Left lung (tissue), 10 donors: Measurements from ENCODE around the gene RHO. TPM values are rescaled to one million over a fixed set of nuclear protein-coding genes. Genes with fewer than 3 reads are reported as not detected.
"Not testable (repeated sequence)": the region's sequence is repeated elsewhere in the genome, so short reads cannot be mapped to it uniquely, and the experiment has no call there.

Source experiments
- ATAC-seq: fragments of 200-7000 bp; cut with Tn5 transposase; one replicate; pipeline ENCODE4 v1.9.1; 2020; ENCODE audit warnings: moderate library complexity
- DNase-seq, 4 donors: peaks; one replicate each; pipeline ENCODE4 v3.0.0-alpha.2; 2013 to 2020
- H3K27ac ChIP-seq, 2 donors: fragments of 200-600 bp; sonication (generic) in 1 of 2; one replicate each; pipeline versions ENCODE4 v1.5.0 to v1.8.0; 2020 to 2021
- H3K27me3 ChIP-seq, 2 donors: fragments of 200-600 bp; sonication (generic) in 1 of 2; one replicate each; pipeline versions ENCODE4 v1.5.0 to v1.8.0; 2020 to 2021
- H3K36me3 ChIP-seq, 2 donors: fragments of 200-600 bp; sonication (generic) in 1 of 2; one replicate each; pipeline versions ENCODE4 v1.5.0 to v1.8.0; 2020 to 2021
- H3K4me1 ChIP-seq, 2 donors: fragments of 200-600 bp; one replicate each; pipeline ENCODE4 v1.8.0; 2021
- H3K4me3 ChIP-seq, 2 donors: fragments of 200-600 bp; sonication (generic) in 1 of 2; one replicate each; pipeline versions ENCODE4 v1.5.0 to v1.8.0; 2020 to 2021; ENCODE audit warnings: mild to moderate bottlenecking in 1 of 2
- H3K9me3 ChIP-seq, 2 donors: fragments of 200-600 bp; sonication (generic) in 1 of 2; one replicate each; pipeline versions ENCODE4 v1.5.0 to v1.8.0; 2020 to 2021
- intact Hi-C, 2 donors: fragments of 100-400 bp; cut with DNase I; formaldehyde crosslinking; loops; one replicate each; pipeline versions ENCODE4 v1.11.2 to v1.14.2; 2022
- polyA plus RNA-seq, 6 donors: library from polyadenylated mRNA; unstranded; fragments of 120-200 nt; gene quantifications; one replicate each; pipeline ENCODE4 v1.2.1, GENCODE V29; 2013; ENCODE audit not compliant: insufficient read length in 6 of 6
- total RNA-seq, 2 donors: library from RNA; stranded (reverse); fragmentation: NEBNext Ultra II Directional; extraction: Animal tissue kit (Norgen Biotek cat#: 25700); gene quantifications; one replicate each; pipeline ENCODE4 v1.2.1, GENCODE V29; 2021
- TF ChIP-seq, protein P1 (sequence below), 2 donors: fragments of 200-600 bp; sonication (generic) in 1 of 2; IDR thresholded peaks; one replicate each; pipeline versions ENCODE4 v1.5.0 to v1.8.0; 2021; ENCODE audit warnings: antibody characterized with exemption in 2 of 2
- donor health status: DM: no; HTN: yes; CAD: no.
- donor health status: DM: no; HTN: no; CAD: no.

The RHO gene
- total and polyA plus RNA-seq, 8 donors, result 0.08 to 0.17 (median 0.09) TPM; not detected in 2

- Histone ChIP-seq H3K9me3 (no peaks in the 10 kb centered on the region), H3K27me3 (no peaks in the 10 kb centered on the region), H3K4me1 (no peaks in the 10 kb centered on the region), H3K36me3 (peaks cover 0 to 66% of the 10 kb centered on the region in 2 donors), H3K27ac (no peak overlapping the region), H3K4me3 (no peak overlapping the region)
- DNase-seq (no peak), ATAC-seq (no peak)
- intact Hi-C loops, result no loop called here
- TF ChIP-seq, protein P1, sequence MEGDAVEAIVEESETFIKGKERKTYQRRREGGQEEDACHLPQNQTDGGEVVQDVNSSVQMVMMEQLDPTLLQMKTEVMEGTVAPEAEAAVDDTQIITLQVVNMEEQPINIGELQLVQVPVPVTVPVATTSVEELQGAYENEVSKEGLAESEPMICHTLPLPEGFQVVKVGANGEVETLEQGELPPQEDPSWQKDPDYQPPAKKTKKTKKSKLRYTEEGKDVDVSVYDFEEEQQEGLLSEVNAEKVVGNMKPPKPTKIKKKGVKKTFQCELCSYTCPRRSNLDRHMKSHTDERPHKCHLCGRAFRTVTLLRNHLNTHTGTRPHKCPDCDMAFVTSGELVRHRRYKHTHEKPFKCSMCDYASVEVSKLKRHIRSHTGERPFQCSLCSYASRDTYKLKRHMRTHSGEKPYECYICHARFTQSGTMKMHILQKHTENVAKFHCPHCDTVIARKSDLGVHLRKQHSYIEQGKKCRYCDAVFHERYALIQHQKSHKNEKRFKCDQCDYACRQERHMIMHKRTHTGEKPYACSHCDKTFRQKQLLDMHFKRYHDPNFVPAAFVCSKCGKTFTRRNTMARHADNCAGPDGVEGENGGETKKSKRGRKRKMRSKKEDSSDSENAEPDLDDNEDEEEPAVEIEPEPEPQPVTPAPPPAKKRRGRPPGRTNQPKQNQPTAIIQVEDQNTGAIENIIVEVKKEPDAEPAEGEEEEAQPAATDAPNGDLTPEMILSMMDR (IDR thresholded peaks at IDR 0.05), result no peak
Measured at GRCh38 chr3:129513705-129514104, 14.7 kb upstream of the RHO start.

DNA sequence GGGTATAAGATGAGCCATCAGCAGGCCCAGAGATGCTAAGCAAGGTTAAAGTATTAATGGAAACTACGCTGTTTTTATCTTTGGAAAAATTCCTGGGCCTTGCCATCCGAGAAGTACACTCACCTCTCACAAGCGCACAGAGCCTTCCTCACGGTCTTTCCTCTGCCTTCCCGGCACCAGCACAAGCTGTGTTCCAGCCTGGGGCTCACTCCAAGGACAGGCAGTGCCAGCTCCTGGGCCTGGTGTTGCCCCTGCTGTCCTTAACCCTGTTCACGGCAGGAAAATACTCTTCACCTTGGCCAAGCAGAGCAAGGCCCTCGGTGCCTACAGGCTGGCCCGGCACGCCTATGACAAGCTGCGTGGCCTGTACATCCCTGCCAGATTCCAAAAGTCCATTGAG lies 14.3 kb upstream of the RHO start:
- peaks cover 0 to 68% of the 10 kb centered on the region in 2 donors for H3K36me3 ChIP-seq
- H3K9me3 ChIP-seq, result no peaks in the 10 kb centered on the region
- H3K27me3 ChIP-seq, result no peaks in the 10 kb centered on the region
- intact Hi-C loops, result no loop called here
- no peak for ATAC-seq
- no peak overlapping the region for H3K4me3 ChIP-seq
- DNase-seq, result no peak
- no peak overlapping the region for H3K27ac ChIP-seq
- H3K4me1 ChIP-seq, result no peaks in the 10 kb centered on the region
- TF ChIP-seq, protein P1 (IDR thresholded peaks at IDR 0.05), result no peak

DNA sequence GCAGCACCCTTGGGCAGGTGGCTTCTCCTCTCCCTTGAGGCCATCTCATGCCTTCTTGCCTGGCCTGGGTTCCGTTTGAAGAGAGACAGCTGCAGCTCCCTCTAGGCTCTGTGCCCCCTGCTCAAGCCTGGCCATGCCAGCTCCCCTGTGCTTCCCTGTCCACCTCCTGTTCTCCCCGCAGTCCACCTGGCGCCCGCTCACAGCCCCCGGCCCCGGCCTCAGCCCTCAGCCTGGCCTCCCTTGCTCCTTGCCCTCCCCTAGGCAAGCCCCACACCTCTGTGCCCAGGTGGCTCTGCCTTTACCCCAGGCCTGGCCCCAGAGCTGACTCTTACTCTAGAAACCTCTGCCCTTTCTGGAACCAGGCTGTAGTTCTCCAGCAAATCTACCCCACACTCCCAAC lies 13.9 kb upstream of the RHO start:
- no peak overlapping the region for H3K4me3 ChIP-seq
- ATAC-seq, result no peak
- no peaks in the 10 kb centered on the region for H3K27me3 ChIP-seq
- TF ChIP-seq, protein P1 (IDR thresholded peaks at IDR 0.05), result no peak
- no peaks in the 10 kb centered on the region for H3K4me1 ChIP-seq
- H3K9me3 ChIP-seq, result no peaks in the 10 kb centered on the region
- intact Hi-C loops, result no loop called here
- H3K27ac ChIP-seq, result no peak overlapping the region
- H3K36me3 ChIP-seq, result peaks cover 0 to 68% of the 10 kb centered on the region in 2 donors
- no peak for DNase-seq

DNA sequence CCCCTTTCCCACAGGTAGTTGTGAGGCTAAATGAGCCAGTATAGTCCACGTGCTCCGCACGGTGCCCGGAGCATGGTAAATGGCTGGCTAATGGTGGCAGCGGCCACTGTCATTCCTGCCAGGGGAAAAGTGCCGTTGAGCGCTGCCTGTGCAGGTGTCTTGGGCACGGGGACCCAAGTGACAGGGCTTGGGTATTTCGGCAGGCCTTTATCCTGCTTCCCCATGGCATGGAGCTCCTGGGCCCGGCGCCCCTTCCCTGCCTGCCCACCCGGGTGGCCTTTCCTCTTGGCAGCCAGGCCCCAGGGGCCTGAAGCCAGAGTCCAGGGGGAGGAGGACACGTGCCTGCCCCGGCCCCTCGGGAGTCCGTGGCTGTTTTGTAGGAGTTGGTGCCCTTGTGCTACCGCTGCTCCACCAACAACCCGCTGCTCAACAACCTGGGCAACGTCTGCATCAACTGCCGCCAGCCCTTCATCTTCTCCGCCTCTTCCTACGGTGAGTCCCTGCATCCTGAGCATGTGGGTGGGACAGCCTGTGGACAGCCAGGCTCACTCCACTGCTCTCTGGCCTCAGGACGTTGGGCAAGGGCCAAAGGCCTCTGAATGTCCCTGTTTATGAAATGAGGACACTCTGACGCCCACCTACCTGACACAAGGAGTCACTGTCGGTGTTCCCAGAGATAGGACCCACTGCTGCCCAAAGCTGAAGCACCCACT lies 13.2 kb upstream of the RHO start:
- H3K9me3 ChIP-seq, H3K27ac ChIP-seq, ATAC-seq, H3K27me3 ChIP-seq, H3K4me1 ChIP-seq, DNase-seq, intact Hi-C loops, H3K4me3 ChIP-seq: not testable (repeated sequence)
- H3K36me3 ChIP-seq, result peaks cover 0 to 65% of the 10 kb centered on the region in 2 donors

DNA sequence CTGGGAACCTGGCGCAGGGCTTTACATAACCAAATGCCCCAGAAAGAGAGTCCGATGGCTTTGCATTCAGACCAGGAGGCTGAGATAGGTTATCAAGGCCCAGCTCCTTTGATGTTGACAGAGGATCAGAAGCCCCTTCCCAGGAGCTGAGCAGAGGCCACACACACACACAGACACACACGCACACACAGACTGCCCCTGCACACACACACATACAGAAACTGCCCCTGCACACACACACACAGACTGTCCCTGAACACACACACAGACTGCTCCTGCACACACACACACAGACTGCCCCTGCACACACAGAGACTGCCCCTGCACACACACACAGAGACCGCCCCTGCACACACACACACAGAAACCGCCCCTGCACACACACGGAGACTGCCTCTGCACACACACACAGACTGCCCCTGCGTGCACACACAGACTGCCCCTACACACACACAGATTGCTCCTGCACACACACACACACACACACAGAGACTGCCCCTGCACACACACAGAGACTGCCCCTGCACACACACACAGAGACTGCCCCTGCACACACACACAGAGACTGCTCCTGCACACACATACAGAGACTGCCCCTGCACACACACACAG lies 12.5 kb upstream of the RHO start:
- H3K27ac ChIP-seq, H3K4me3 ChIP-seq, DNase-seq, H3K27me3 ChIP-seq, H3K9me3 ChIP-seq, ATAC-seq, intact Hi-C loops, H3K4me1 ChIP-seq: not testable (repeated sequence)
- H3K36me3 ChIP-seq, result peaks cover 0 to 59% of the 10 kb centered on the region in 2 donors

DNA sequence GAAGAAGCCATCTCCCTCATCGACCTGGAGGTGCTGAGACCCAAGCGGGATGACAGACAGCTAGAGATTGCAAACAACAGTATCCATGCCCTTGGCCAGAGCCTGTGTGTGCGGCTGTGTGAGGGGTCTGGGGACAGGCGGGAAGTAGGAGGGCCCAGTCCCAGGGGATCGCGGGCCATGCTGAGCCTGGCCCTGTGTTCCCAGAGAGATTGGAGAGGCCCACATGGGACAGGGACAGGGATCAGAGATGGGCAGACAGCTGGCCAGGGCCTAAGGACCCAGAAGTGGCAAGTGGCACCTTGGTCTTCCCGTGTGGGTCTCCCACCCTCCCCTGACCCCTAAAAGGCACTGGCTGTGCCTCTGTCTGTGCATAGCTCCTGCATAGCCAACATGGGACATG lies 10.9 kb upstream of the RHO start:
- TF ChIP-seq, protein P1 (IDR thresholded peaks at IDR 0.05), result no peak
- Histone ChIP-seq H3K36me3 (peaks cover 0 to 53% of the 10 kb centered on the region in 2 donors), H3K9me3 (no peaks in the 10 kb centered on the region), H3K27me3 (no peaks in the 10 kb centered on the region), H3K4me3 (no peak overlapping the region), H3K4me1 (no peaks in the 10 kb centered on the region), H3K27ac (no peak overlapping the region)
- intact Hi-C loops, result no loop called here
- DNase-seq, result no peak
- no peak for ATAC-seq
